Neuronal stem cell (in vitro differentiated cells): ENCODE results near the gene BRD3.

Experiments used
- DNase-seq: peaks from one replicate; pipeline ENCODE4 v3.0.0-alpha.2; 2013; ENCODE audit warnings: low spot score
- H2AFZ ChIP-seq: one replicate; pipeline ENCODE4 v1.6.1; 2013; ENCODE audit warnings: mild to moderate bottlenecking, low read length, inconsistent platforms
- H2AK5ac ChIP-seq: 2 replicates; pipeline ENCODE4 v1.6.1; 2013; ENCODE audit warnings: low read depth, mild to moderate bottlenecking, inconsistent platforms, low read length, moderate library complexity, mixed read lengths
- H2BK120ac ChIP-seq: 2 replicates; pipeline ENCODE4 v1.6.1; 2013; ENCODE audit warnings: low read depth, mild to moderate bottlenecking, inconsistent platforms, low read length, moderate library complexity, mixed read lengths
- H2BK12ac ChIP-seq: one replicate; pipeline ENCODE4 v1.6.1; 2013; ENCODE audit warnings: low read length, inconsistent platforms
- H2BK15ac ChIP-seq: 2 replicates; pipeline ENCODE4 v1.6.1; 2013; ENCODE audit warnings: mild to moderate bottlenecking, low read length, inconsistent platforms, mixed read lengths
- H2BK5ac ChIP-seq: one replicate; pipeline ENCODE4 v1.6.1; 2013; ENCODE audit warnings: inconsistent platforms, mild to moderate bottlenecking, low read length, moderate library complexity
- H3K14ac ChIP-seq: one replicate; pipeline ENCODE4 v1.6.1; 2013; ENCODE audit warnings: low read length, inconsistent platforms
- H3K18ac ChIP-seq: 2 replicates; pipeline ENCODE4 v1.6.1; 2013; ENCODE audit warnings: low read length, inconsistent platforms
- H3K23ac ChIP-seq: 2 replicates; pipeline ENCODE4 v1.6.1; 2013; ENCODE audit warnings: low read depth, mild to moderate bottlenecking, mixed read lengths, low read length, inconsistent platforms; ENCODE audit not compliant: poor library complexity
- H3K27ac ChIP-seq: replicated peaks from 3 replicates; pipeline ENCODE4 v1.5.1; 2013; ENCODE audit warnings: low read length, inconsistent platforms
- H3K27me3 ChIP-seq, 3 experiments: 2 replicates each; pipeline ENCODE4 v1.6.1; 2013; ENCODE audit warnings: low read length in 3 of 3, mild to moderate bottlenecking in 2 of 3, inconsistent platforms in 1 of 3, low read depth in 1 of 3, mixed read lengths in 1 of 3, moderate library complexity in 1 of 3; ENCODE audit not compliant: control insufficient read depth in 3 of 3, insufficient read depth in 3 of 3
- H3K36me3 ChIP-seq, 2 donors: replicated peaks in 1 of 2; 2 replicates each; pipeline ENCODE4 v1.6.1; 2013; ENCODE audit warnings: low read length in 2 of 2; ENCODE audit not compliant: control insufficient read depth in 2 of 2, insufficient read depth in 2 of 2
- H3K4ac ChIP-seq: 2 replicates; pipeline ENCODE4 v1.6.1; 2013; ENCODE audit warnings: inconsistent platforms, mild to moderate bottlenecking, low read length, moderate library complexity
- H3K4me1 ChIP-seq, 2 donors: 1 replicate in 1 of 2; 2 replicates in 1 of 2; pipeline ENCODE4 v1.6.1; 2013; ENCODE audit warnings: low read length in 2 of 2, low read depth in 1 of 2; ENCODE audit not compliant: control insufficient read depth in 2 of 2, insufficient read depth in 1 of 2
- H3K4me2 ChIP-seq: one replicate; pipeline ENCODE4 v1.6.1; 2013; ENCODE audit warnings: mild to moderate bottlenecking, low read length, inconsistent platforms; ENCODE audit not compliant: insufficient read depth, poor library complexity, severe bottlenecking
- H3K4me3 ChIP-seq, 2 donors: 2 replicates each; pipeline ENCODE4 v1.5.1; 2013; ENCODE audit warnings: low read length in 2 of 2, mild to moderate bottlenecking in 2 of 2, inconsistent platforms in 1 of 2, moderate library complexity in 1 of 2
- H3K79me1 ChIP-seq: one replicate; pipeline ENCODE4 v1.6.1; 2013; ENCODE audit warnings: low read depth, mild to moderate bottlenecking, inconsistent platforms, low read length, moderate library complexity
- H3K9ac ChIP-seq: one replicate; pipeline ENCODE4 v1.6.1; 2013; ENCODE audit warnings: mild to moderate bottlenecking, low read depth, low read length, inconsistent platforms; ENCODE audit not compliant: poor library complexity
- H3K9me3 ChIP-seq, 2 donors: replicated peaks in 1 of 2; 2 replicates each; pipeline versions ENCODE3 to v1.6.1; 2013; ENCODE audit warnings: low read length in 2 of 2, mild to moderate bottlenecking in 2 of 2, inconsistent platforms in 1 of 2, low read depth in 1 of 2, mixed read lengths in 1 of 2, moderate library complexity in 1 of 2; ENCODE audit not compliant: control insufficient read depth in 2 of 2, insufficient read depth in 1 of 2
- H4K8ac ChIP-seq: one replicate; pipeline ENCODE4 v1.6.1; 2013; ENCODE audit warnings: low read depth, mild to moderate bottlenecking, inconsistent platforms, low read length, moderate library complexity
- H4K91ac ChIP-seq: one replicate; pipeline ENCODE4 v1.6.1; 2013; ENCODE audit warnings: low read length, low read depth, mild to moderate bottlenecking, inconsistent platforms; ENCODE audit not compliant: poor library complexity
- WGBS, 2 donors: extraction: QIAGEN DNeasy Blood & Tissue Kit; methylation state at CpG; one replicate each; pipeline ENCODE4 v1.1.7; 2013; ENCODE audit warnings: missing lambda C conversion rate in 2 of 2, mixed read lengths in 1 of 2; ENCODE audit not compliant: insufficient read length in 2 of 2, insufficient replicate concordance in 1 of 2; ENCODE audit errors: extremely low coverage in 2 of 2; 5-methylcytosine and 5-hydroxymethylcytosine counted together

The BRD3 gene

DNA sequence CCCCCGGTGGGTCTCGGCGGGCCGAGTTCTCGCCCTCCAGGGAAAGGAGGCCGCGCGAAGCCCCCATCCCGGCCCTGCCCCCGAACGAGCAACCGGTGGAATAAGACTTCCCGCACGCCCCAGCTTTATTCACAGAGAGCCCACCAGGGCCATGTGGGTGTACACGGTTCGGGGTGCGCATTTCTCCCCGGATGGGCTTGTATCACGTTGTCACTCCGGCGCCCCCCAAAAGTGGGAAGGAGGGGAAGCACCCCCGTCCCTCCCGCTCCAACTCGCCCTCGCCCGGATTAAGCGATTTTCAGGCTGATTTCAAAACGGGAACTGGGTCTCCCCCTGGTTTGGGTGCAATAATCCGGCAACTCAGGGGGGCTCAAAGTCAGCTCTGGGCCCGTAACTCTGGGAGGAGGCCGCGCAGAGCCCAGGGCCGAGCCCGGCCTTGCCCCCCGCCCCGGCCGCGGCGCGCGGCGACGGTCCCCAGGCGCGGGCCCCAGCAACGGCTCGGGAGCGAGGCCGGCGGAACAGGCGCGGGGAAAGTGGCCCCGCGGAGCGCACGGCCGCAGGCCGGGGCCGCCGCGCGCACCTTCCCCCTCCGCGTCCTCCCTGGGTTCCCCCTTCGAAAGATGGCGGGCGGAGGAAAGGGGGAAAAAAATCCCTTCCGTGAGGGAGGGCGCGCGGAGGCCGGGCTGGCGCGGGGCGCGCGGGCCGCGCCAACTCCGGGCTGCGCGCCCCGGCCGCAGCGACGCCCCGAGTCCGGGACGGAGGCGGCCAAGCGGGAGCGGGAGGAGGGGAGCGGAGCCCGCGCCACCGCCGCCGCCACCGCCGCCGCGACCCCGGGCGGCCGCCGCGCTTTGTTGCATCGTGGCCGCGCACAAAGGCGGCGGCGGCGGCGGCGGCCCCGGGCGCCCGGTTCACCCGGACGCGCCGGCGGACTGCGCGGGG is 644 bp downstream of the BRD3 start:
- H3K4me1 ChIP-seq: peaks cover 3 to 15% of the 10 kb centered on the region in 2 donors
- peak overlapping the region; percentile 59 for H3K4ac ChIP-seq
- H2BK12ac ChIP-seq: peak overlapping the region; percentile 68
- H3K14ac ChIP-seq: peak overlapping the region; percentile 39
- H3K4me2 ChIP-seq: peak overlapping the region; percentile 67
- H3K9ac ChIP-seq: peak overlapping the region; percentile 92
- peak overlapping the region; percentile 70 for H3K27ac ChIP-seq
- no peak overlapping the region for H2BK5ac ChIP-seq
- H3K23ac ChIP-seq: peak overlapping the region; percentile 90
- peaks cover 5 to 20% of the 10 kb centered on the region in 2 donors for H3K36me3 ChIP-seq
- peak overlapping the region; percentile 79 for H2AFZ ChIP-seq
- peak overlapping the region; percentile 67 for H2BK120ac ChIP-seq
- no peak for DNase-seq
- H4K91ac ChIP-seq: no peak overlapping the region
- WGBS, 2 donors: no CpG with 5 or more reads among the region's 126 CpGs
- H4K8ac ChIP-seq: no peak overlapping the region
- H3K4me3 ChIP-seq: peak overlapping the region; percentile 94 to 96
- H2AK5ac ChIP-seq: peak overlapping the region; percentile 94
- H3K27me3 ChIP-seq: peaks cover 0 to 22% (median 14%) of the 10 kb centered on the region in 3 experiments
- H3K79me1 ChIP-seq: peaks cover 25% of the 10 kb centered on the region
- peak overlapping the region; percentile 95 for H3K18ac ChIP-seq
- peak overlapping the region; percentile 50 for H2BK15ac ChIP-seq
- H3K9me3 ChIP-seq: peaks cover 2 to 6% of the 10 kb centered on the region in 2 donors

- H3K9me3 ChIP-seq: peaks cover 2 to 6% of the 10 kb centered on the region in 2 donors
- no peak overlapping the region for H3K23ac ChIP-seq
- H4K91ac ChIP-seq: no peak overlapping the region
- H3K4me1 ChIP-seq: peaks cover 3 to 15% of the 10 kb centered on the region in 2 donors
- no peak overlapping the region for H3K4ac ChIP-seq
- H3K79me1 ChIP-seq: peaks cover 29% of the 10 kb centered on the region
- H2BK5ac ChIP-seq: no peak overlapping the region
- no peak overlapping the region for H4K8ac ChIP-seq
- no peak overlapping the region for H2BK120ac ChIP-seq
- H3K14ac ChIP-seq: no peak overlapping the region
- H2BK15ac ChIP-seq: no peak overlapping the region
- H2AFZ ChIP-seq: peak overlapping the region; percentile 79
- H3K27me3 ChIP-seq: peaks cover 0 to 22% (median 14%) of the 10 kb centered on the region in 3 experiments
- no CpG with 5 or more reads among the region's 9 CpGs for WGBS, 2 donors
- peak overlapping the region; percentile 67 for H3K4me2 ChIP-seq
- peak overlapping the region; percentile 94 for H2AK5ac ChIP-seq
- peak overlapping the region; percentile 92 for H3K9ac ChIP-seq
- no peak overlapping the region for H3K27ac ChIP-seq
- H3K4me3 ChIP-seq: peak overlapping the region; percentile 94 to 96
- no peak for DNase-seq
- peaks cover 5 to 20% of the 10 kb centered on the region in 2 donors for H3K36me3 ChIP-seq
- no peak overlapping the region for H2BK12ac ChIP-seq
- H3K18ac ChIP-seq: peak overlapping the region; percentile 95
These were observed 1.3 kb downstream of the BRD3 start for GRCh38 chr9:134066526-134066912.

DNA sequence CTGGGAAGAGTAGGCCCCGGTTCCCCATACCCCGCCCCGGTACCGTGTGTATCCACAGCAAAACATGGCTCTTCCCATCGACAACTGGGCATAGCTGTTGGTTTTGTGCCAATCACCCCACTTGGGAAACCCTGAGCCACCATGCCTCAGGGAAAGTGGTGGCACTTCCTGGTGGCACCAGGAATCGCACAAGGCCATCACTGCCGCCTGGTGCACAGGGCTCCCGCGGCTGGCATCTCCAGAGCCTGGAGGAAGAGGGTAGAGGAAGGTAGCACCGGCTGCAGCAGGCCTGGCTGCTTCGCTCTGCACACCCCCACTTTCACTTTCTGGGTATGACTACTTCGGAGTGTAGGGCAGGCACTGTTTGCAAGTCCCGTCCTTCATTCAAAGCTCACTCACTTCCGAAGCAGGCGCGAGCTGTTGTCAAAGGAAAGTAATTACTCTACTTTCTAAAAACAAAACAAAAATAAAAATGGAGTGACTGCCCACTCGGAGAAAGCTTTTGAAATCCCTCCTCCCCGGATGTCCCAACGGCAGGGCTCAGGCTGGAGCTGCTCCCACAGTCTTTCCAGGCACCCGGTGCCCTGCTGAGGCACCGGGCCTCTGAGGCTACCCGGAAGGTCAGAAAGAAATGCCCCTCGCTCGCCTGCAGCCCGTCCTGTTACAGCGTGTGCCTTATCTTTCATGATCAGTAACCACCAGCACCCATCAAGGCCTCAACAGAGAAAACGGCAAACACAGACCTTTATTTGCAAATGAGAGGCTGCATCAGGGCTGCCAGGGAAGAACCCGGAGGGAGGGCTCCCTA is 2.0 kb downstream of the BRD3 start:
- no peak for DNase-seq
- no peak overlapping the region for H3K27ac ChIP-seq
- WGBS, 2 donors: no CpG with 5 or more reads among the region's 28 CpGs

More for the DNA sequence above, 2.0 kb downstream of the BRD3 start:
- peak overlapping the region; percentile 54 for H3K4me2 ChIP-seq
- peaks cover 5 to 20% of the 10 kb centered on the region in 2 donors for H3K36me3 ChIP-seq
- H2BK5ac ChIP-seq: no peak overlapping the region
- no peak overlapping the region for H2BK12ac ChIP-seq
- H3K18ac ChIP-seq: no peak overlapping the region
- H3K4ac ChIP-seq: no peak overlapping the region
- peaks cover 33% of the 10 kb centered on the region for H3K79me1 ChIP-seq
- H2BK15ac ChIP-seq: no peak overlapping the region
- H4K8ac ChIP-seq: no peak overlapping the region
- H3K4me1 ChIP-seq: peaks cover 3 to 19% of the 10 kb centered on the region in 2 donors
- peak overlapping the region; percentile 94 to 96 for H3K4me3 ChIP-seq
- H3K27me3 ChIP-seq: peaks cover 0 to 17% (median 14%) of the 10 kb centered on the region in 3 experiments
- H2BK120ac ChIP-seq: no peak overlapping the region
- peak overlapping the region; percentile 21 for H3K23ac ChIP-seq
- no peak overlapping the region for H2AK5ac ChIP-seq
- no peak overlapping the region for H4K91ac ChIP-seq
- peak overlapping the region; percentile 75 for H3K9ac ChIP-seq
- H2AFZ ChIP-seq: no peak overlapping the region
- H3K9me3 ChIP-seq: peaks cover 0 to under 1% of the 10 kb centered on the region in 2 donors
- no peak overlapping the region for H3K14ac ChIP-seq
